RWPE2 (cell line): ENCODE measurements around the gene USP40.
A peak's percentile ranks its signal among the peaks of the same experiment; 100 is the strongest.

Experiments used
- ATAC-seq: fragments of 200-7000 bp; cut with Tn5 transposase; 3 replicates; pipeline ENCODE4 v1.9.1; 2021; ENCODE audit warnings: low read depth
- DNase-seq: peaks from one replicate; pipeline ENCODE4 v3.0.0-alpha.2; 2020; ENCODE audit warnings: low spot score
- H3K27ac ChIP-seq: fragments of 450-650 bp; 2 replicates; pipeline ENCODE4 v1.5.1; 2017; ENCODE audit warnings: mild to moderate bottlenecking; ENCODE audit not compliant: poor library complexity, severe bottlenecking
- H3K27me3 ChIP-seq: fragments of 250-450 bp; sonication (Bioruptor Pico); 2 replicates; pipeline ENCODE4 v1.5.1; 2021; ENCODE audit warnings: mild to moderate bottlenecking, moderate library complexity; ENCODE audit not compliant: insufficient read depth, poor library complexity, severe bottlenecking
- H3K36me3 ChIP-seq: fragments of 250-450 bp; sonication (Bioruptor Pico); 2 replicates; pipeline ENCODE4 v1.5.1; 2020; ENCODE audit warnings: low read depth, mild to moderate bottlenecking, moderate library complexity
- H3K4me1 ChIP-seq: fragments of 250-450 bp; sonication (Bioruptor Pico); 2 replicates; pipeline ENCODE4 v1.5.1; 2021; ENCODE audit warnings: mild to moderate bottlenecking, moderate library complexity; ENCODE audit not compliant: insufficient read depth, poor library complexity, severe bottlenecking
- H3K4me3 ChIP-seq: fragments of 250-450 bp; sonication (Bioruptor Pico); 2 replicates; pipeline ENCODE4 v1.5.1; 2021; ENCODE audit warnings: mild to moderate bottlenecking, moderate library complexity; ENCODE audit not compliant: severe bottlenecking
- H3K9me3 ChIP-seq: fragments of 250-450 bp; sonication (Bioruptor Pico); 2 replicates; pipeline ENCODE4 v1.5.1; 2021; ENCODE audit warnings: mild to moderate bottlenecking, moderate library complexity; ENCODE audit not compliant: severe bottlenecking
- TF ChIP-seq, protein P1 (sequence below): fragments of 450-650 bp; IDR thresholded peaks from one replicate; pipeline ENCODE4 v1.5.1; 2017; ENCODE audit warnings: mild to moderate bottlenecking, moderate library complexity; ENCODE audit not compliant: poor library complexity, severe bottlenecking

USP40 gene

DNA sequence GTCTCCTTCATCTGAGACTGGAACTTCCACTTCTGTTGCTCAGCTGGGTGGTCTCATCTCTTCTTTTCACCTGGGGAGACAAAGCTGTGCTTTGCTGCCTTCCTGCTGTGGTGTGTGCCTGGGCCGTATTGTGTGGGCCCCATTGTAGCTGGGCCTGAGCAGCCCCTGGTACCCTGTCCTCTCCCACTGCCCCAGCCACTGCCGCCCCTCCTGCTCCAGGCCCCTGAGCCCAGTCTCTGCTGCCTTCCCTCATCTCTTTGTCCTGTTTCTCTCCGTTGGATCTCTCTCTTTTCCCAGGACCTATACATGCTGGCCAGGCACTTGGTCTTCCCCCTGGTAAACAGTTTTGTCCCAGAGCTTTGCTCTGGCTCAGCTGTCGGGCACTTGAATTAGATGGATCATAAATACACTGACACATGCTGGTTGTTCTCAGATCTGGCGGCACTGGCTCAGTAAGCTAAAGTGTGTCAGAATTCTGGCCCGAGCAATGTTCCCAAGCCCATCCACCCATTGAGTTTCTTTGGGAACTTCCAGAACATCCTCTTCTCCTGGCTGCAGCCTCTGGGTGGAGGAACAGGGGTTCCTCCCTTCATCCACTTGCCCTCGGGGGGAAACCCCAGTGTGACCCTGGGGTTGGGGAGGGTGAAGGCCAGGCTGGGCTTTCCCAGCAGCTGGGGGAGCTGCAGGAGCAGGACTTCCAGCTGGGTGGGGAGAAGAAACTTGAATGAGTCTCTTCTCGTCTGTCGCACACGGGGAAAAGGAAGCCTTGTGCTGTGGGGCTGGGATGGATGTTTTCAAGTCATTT is 113.3 kb downstream of the USP40 start:
- DNase-seq (peak; percentile 28), ATAC-seq (no peak)
- Histone ChIP-seq H3K4me3 (no peak overlapping the region), H3K27me3 (no peaks in the 10 kb centered on the region), H3K36me3 (peaks cover 80% of the 10 kb centered on the region), H3K27ac (no peak overlapping the region), H3K4me1 (no peaks in the 10 kb centered on the region), H3K9me3 (no peaks in the 10 kb centered on the region)
- TF ChIP-seq, protein P1, sequence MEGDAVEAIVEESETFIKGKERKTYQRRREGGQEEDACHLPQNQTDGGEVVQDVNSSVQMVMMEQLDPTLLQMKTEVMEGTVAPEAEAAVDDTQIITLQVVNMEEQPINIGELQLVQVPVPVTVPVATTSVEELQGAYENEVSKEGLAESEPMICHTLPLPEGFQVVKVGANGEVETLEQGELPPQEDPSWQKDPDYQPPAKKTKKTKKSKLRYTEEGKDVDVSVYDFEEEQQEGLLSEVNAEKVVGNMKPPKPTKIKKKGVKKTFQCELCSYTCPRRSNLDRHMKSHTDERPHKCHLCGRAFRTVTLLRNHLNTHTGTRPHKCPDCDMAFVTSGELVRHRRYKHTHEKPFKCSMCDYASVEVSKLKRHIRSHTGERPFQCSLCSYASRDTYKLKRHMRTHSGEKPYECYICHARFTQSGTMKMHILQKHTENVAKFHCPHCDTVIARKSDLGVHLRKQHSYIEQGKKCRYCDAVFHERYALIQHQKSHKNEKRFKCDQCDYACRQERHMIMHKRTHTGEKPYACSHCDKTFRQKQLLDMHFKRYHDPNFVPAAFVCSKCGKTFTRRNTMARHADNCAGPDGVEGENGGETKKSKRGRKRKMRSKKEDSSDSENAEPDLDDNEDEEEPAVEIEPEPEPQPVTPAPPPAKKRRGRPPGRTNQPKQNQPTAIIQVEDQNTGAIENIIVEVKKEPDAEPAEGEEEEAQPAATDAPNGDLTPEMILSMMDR: no peak

DNA sequence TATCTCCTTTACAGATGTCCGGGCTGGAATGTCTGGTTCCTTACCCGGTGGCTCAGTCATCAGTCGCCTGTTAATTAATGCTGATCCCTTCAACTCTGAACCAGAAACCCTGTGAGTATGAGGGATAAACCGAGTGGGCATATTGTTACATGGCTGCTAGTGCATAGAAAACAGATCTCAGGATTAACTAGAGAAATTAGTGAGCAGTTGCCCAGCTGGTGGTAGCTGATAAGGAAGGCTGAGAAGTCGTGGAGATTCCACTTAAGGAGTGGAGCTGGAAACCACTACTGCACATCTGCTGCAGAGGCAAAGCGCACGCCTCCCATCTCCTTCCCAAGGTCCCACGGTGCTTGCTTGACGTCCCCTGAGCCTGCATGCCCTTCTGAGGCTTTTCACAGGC is 114.6 kb downstream of the USP40 start:
- H3K36me3 ChIP-seq: peaks cover 78% of the 10 kb centered on the region
- ATAC-seq (no peak), DNase-seq (no peak)
- no peaks in the 10 kb centered on the region for H3K4me1 ChIP-seq
- H3K27me3 ChIP-seq: no peaks in the 10 kb centered on the region
- TF ChIP-seq, protein P1: no peak
- H3K27ac ChIP-seq: no peak overlapping the region
- no peaks in the 10 kb centered on the region for H3K9me3 ChIP-seq
- no peak overlapping the region for H3K4me3 ChIP-seq

DNA sequence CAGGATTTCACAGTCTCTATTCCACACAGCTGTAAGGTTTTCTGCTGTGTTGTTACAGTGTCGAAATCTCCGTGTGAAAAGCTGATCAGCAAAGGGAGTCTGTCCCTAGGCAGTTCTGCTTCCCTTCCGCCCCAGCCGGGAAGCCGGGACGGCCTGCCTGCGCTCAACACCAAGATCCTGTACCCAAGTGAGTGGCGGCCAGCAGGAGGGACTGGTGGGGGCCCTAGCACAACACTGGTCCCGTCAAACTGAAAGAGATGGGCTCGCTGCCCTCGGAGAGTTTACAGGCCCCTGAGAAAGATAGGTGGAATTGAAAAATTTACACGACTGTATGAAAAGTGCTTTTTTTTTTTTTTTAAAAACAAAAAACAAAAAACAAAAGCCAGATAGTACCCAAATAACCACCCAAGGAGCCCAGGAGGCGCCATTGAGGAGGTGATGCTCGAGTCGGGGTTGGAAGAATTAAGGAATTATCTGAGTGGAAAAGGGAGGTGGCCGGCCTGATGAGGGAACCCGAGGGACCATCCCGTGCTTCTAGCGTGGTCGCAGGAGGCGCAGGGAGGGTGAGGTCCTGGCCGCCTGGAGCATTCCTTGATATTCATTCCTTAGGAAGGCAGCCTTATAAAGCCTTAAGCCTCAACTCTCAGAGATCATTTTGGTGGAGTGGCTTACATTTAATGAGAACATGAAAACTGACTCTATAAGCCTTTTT is 115.6 kb downstream of the USP40 start:
- no peaks in the 10 kb centered on the region for H3K4me1 ChIP-seq
- H3K27ac ChIP-seq: no peak overlapping the region
- no peaks in the 10 kb centered on the region for H3K27me3 ChIP-seq
- H3K36me3 ChIP-seq: peaks cover 70% of the 10 kb centered on the region
- TF ChIP-seq, protein P1: no peak
- DNase-seq (peak; percentile 43), ATAC-seq (no peak)
- H3K9me3 ChIP-seq: no peaks in the 10 kb centered on the region
- H3K4me3 ChIP-seq: no peak overlapping the region

DNA sequence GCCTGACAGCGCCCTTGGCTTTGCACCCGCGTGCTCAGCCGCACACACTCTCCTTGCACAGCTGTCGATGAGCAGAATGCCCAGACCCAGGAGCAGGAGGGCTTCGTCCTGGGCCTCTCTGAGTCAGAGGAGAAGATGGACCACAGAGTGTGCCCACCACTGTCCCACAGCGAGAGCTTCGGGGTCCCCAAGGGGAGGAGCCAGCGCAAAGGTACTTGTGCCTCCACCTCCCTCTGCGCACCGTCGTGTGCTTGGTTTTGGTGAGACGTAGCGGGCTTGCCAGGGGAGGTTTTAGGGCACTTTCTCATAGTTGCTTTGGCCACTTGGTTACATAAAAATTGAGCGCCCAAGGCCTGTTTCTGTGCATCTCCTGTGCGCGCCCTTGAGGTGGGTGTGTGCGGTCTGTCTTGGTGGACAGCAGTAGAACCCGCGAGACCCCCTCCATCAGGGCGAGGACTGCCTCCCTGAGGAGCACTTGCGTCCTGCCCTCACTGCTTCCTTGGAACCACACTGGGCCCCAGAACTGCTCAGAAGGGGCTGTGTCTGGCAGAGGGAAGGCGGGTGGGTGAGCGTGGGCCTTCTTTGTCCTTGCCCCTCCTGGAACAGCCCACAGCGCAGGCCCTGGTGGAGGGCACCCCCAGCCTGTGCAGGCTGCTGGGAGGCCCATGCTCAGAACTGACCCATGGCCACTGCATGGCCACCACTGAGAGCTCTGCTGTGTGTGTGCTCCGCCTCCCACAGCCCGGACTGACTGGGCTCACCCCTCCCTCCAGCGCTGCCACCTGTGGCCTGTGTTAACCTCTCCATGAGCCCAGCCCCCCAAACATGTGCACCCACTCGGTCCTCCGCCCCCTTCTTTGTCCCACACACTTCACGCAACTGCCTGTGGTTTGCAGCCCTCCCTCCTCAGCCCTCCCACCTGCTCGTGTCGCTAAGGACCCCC is 116.4 kb downstream of the USP40 start:
- DNase-seq (peak; percentile 41), ATAC-seq (no peak)
- Histone ChIP-seq H3K4me1 (no peaks in the 10 kb centered on the region), H3K36me3 (peaks cover 68% of the 10 kb centered on the region), H3K9me3 (no peaks in the 10 kb centered on the region), H3K27ac (no peak overlapping the region), H3K4me3 (no peak overlapping the region), H3K27me3 (no peaks in the 10 kb centered on the region)
- TF ChIP-seq, protein P1: no peak
